BJ (cell line): ENCODE measurements around the gene EPHA1. TPM values are rescaled to one million over a fixed set of nuclear protein-coding genes. Genes with fewer than 3 reads are reported as not detected.

Experiments
- CTCF ChIA-PET: fragments of 350-600 bp; formaldehyde crosslinking; extraction: SDS; loops from one replicate; lab custom pipeline; 2021; ENCODE audit warnings: antibody characterized with exemption, inconsistent platforms; lab: Yijun Ruan, JAX
- POLR2A ChIA-PET: fragments of 300-600 bp; sonication (Branson Sonifier 250); formaldehyde crosslinking; extraction: SDS; loops from one replicate; lab custom pipeline; 2021; ENCODE audit warnings: antibody characterized with exemption; lab: Charles Lee
- DNase-seq: peaks from one replicate; pipeline ENCODE4 v3.0.0-alpha.2; 2011; ENCODE audit warnings: low read depth
- H3K27me3 ChIP-seq: 2 replicates; pipeline ENCODE4 v1.6.0; 2011; ENCODE audit warnings: low read length; ENCODE audit not compliant: control insufficient read depth, insufficient read depth
- H3K36me3 ChIP-seq: 2 replicates; pipeline ENCODE4 v1.5.1; 2011; ENCODE audit warnings: low read length; ENCODE audit not compliant: control insufficient read depth, insufficient read depth
- H3K4me3 ChIP-seq: 2 replicates; pipeline ENCODE4 v1.5.1; 2011; ENCODE audit warnings: low read depth, mild to moderate bottlenecking, control low read depth, low read length
- polyA plus RNA-seq: library from polyadenylated mRNA; depleted of rRNA; stranded (reverse); fragments of >200 nt; gene quantifications from 2 replicates; pipeline ENCODE4 v1.2.3, GENCODE V29; 2011
- TF ChIP-seq, protein P1 (sequence below): IDR thresholded peaks from 2 replicates; pipeline ENCODE4 v1.5.1; 2011; ENCODE audit warnings: low read depth, mild to moderate bottlenecking, control low read depth, inconsistent platforms, low read length, moderate library complexity; ENCODE audit not compliant: insufficient read depth

Gene EPHA1
- polyA plus RNA-seq, 1 experiment: 0.05 TPM

DNA sequence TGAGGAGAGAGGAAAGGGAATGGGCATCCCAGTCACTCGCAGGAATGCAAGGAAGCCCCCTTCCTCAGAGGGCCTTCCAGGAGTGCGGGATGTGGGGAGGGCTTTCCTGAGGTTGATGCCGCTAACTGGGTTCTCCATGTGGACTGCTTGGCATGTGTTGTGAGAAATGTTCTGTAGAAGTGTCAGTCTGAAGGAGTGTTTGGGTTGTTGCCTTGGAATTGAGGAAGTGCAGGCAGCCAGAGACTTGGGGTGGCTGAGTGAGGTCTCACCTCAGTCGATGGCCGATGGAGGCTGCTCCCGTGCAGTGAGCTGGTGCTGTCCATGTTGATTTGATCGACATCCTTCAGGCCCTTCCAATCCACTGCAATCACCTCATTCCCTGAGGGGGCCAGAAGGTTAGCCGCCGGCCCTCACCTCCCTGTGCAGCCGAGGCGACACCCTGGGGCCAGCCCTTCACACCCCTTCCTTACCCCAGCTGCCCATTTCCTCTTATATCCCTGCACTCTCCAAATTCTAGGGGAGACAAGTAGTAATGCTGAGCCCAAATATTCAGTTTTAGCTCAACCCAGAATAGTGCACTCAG, 48.8 kb downstream of the EPHA1 start:
- TF ChIP-seq, protein P1, sequence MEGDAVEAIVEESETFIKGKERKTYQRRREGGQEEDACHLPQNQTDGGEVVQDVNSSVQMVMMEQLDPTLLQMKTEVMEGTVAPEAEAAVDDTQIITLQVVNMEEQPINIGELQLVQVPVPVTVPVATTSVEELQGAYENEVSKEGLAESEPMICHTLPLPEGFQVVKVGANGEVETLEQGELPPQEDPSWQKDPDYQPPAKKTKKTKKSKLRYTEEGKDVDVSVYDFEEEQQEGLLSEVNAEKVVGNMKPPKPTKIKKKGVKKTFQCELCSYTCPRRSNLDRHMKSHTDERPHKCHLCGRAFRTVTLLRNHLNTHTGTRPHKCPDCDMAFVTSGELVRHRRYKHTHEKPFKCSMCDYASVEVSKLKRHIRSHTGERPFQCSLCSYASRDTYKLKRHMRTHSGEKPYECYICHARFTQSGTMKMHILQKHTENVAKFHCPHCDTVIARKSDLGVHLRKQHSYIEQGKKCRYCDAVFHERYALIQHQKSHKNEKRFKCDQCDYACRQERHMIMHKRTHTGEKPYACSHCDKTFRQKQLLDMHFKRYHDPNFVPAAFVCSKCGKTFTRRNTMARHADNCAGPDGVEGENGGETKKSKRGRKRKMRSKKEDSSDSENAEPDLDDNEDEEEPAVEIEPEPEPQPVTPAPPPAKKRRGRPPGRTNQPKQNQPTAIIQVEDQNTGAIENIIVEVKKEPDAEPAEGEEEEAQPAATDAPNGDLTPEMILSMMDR: no peak
- ChIA-PET POLR2A (no interaction called here), CTCF (interaction anchor here (1.0 to 1.4 kb wide), 3 partner anchors 9 to 20 kb away, joined by 3 to 4 read pairs (median 3); no protein-coding TSS in a partner anchor)
- DNase-seq: no peak
- Histone ChIP-seq H3K36me3 (no peaks in the 10 kb centered on the region), H3K27me3 (peaks cover 27% of the 10 kb centered on the region), H3K4me3 (no peak overlapping the region)

DNA sequence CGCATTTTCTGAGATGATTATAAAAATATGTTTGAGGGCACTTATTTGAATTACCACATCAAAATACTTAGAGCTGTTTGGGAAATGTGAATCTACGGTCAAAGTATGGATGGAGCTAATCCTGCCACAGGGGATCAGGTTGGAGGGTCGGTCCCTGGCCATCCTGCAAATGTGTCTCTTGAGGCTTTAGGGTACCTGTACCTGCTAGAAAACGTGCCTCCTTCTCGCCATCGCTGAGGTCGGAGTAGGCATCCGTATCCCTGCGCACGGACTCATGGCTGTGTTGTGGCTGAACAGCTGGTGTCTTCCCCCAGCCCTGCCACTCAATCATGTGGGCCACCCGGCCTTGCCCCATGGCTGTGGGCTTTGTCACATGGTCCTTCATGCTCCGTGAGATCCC, 50.0 kb downstream of the EPHA1 start:
- no peak for DNase-seq
- H3K27me3 ChIP-seq: peaks cover 22% of the 10 kb centered on the region
- ChIA-PET CTCF (interaction anchor here (0.7 to 1.0 kb wide), 2 partner anchors 10 to 87 kb away, joined by 3 read pairs; no protein-coding TSS in a partner anchor), POLR2A (no interaction called here)
- TF ChIP-seq, protein P1: no peak
- H3K4me3 ChIP-seq: no peak overlapping the region
- no peaks in the 10 kb centered on the region for H3K36me3 ChIP-seq

DNA sequence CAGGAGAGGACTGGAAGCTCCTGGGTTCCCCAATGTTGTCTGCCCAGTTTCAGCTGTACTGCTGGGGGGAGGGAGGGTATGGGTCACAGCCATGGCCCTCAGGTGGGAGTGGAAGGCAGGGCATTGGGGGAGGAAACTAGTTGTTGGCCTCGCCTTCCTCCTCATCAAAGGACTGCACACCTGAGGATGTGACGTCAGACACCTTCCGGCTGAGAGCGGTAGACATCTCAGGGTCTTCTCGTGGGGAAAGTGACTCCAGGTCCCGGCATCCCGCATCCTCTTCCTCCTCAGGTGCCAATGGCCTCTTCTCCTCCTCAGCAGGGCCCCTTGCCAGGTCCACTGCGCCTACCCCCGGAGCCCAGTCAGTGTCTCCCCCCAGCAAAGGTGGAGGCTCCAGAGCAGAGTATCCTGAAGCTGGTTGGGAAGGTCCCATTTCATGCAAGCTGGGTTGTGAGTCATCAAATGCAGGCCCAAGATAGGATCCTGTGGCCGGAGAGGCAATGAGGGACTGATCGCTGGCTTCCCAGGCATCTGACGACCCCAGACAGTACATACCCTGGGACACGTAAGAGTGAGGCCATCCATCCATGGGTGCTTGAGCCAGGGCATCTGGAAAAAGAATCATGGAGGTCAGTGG, 52.1 kb downstream of the EPHA1 start:
- peaks cover 15% of the 10 kb centered on the region for H3K27me3 ChIP-seq
- no peak for DNase-seq
- ChIA-PET POLR2A (no interaction called here), CTCF (interaction anchor here (1.4 to 1.5 kb wide), 2 partner anchors 13 to 116 kb away, joined by 3 to 4 read pairs; no protein-coding TSS in a partner anchor)
- H3K36me3 ChIP-seq: no peaks in the 10 kb centered on the region
- no peak overlapping the region for H3K4me3 ChIP-seq
- TF ChIP-seq, protein P1: no peak

DNA sequence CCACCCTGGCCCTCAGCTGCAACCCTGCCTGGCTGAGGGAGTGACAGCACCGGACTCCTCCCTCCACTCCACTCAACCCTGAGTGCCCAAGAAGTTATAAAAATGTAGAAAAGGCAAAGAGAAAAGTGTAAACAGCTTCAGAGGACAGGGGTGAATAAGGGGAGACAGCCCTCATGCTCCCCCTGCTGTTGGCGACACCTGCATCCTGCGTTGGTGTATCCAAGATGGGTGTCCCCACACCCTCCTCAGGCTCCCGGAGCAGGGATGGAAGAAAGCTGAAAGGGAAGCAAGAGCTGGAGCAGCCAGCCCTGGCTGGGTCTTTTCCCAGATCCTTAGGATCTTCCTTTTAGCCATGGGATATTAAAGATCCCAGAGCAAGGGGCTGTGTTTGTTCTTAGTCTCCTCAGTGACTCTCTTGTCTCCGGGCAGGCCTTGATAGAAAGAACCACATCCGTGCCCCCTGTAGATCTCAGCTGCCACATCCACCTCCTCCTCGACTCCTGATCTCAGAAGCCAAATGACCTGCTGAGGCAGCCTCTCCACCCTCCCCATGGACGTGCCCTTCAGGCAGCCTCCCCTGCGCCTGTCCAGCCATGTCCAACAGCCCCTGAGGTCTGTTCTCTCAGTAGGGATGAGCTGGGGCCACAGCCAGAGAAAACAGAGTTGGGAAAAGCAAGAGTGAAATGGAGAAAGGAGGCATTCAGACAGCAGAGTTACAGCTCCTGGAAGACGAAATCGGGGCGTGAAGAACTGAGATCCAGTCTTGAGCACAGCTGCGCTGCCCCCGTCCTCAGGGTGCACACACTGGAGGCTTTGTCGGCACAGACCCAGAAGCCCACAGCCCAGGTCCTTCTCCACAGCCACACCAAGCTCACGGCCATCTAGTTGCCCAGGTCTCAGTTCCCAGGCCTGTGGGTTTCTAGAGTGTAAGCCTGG, 52.9 kb downstream of the EPHA1 start:
- POLR2A ChIA-PET: no interaction called here
- TF ChIP-seq, protein P1: no peak
- CTCF ChIA-PET: interaction anchor here (1.4 to 1.5 kb wide), 2 partner anchors 14 to 115 kb away, joined by 3 to 4 read pairs; no protein-coding TSS in a partner anchor
- Histone ChIP-seq H3K4me3 (no peak overlapping the region), H3K27me3 (peaks cover 14% of the 10 kb centered on the region), H3K36me3 (no peaks in the 10 kb centered on the region)
- no peak for DNase-seq
